ENCODE results near the gene ZNF415.

ZNF415 gene

GRCh38 chr19:53161123-53161522, 28.4 kb upstream of the ZNF415 start:
- no peak overlapping the region for H3K4me3 ChIP-seq (ENCODE audit: low read depth, low read length)
- CTCF ChIA-PET: interaction anchor here (0.7 kb wide), 1 partner anchor 586 kb away, joined by 4 read pairs; no protein-coding TSS in a partner anchor
- H3K27ac ChIP-seq (ENCODE audit: extremely low read depth, low read depth, low read length): no peak overlapping the region
- POLR2A ChIA-PET: no interaction called here
- TF ChIP-seq ZNF292 (tag by site-specific recombination; IDR thresholded peaks at IDR 0.05; ENCODE audit: borderline replicate concordance, low read depth) (no peak), WT1 (tag by site-specific recombination; IDR thresholded peaks at IDR 0.05) (no peak), TSHZ1 (tag by site-specific recombination; IDR thresholded peaks at IDR 0.05; ENCODE audit: borderline replicate concordance) (no peak), ZNF600 (tag by site-specific recombination; IDR thresholded peaks at IDR 0.05) (no peak), ZNF239 (tag by site-specific recombination; IDR thresholded peaks at IDR 0.05) (no peak), ZNF514 (tag by site-specific recombination; IDR thresholded peaks at IDR 0.05) (no peak), ZNF785 (tag by site-specific recombination; IDR thresholded peaks at IDR 0.05) (no peak), CTCF (tag by site-specific recombination; IDR thresholded peaks at IDR 0.05) (no peak), ZNF211 (tag by site-specific recombination; IDR thresholded peaks at IDR 0.05; ENCODE audit: low read depth) (no peak), ZNF121 (tag by site-specific recombination; IDR thresholded peaks at IDR 0.05) (no peak), ZNF837 (tag by site-specific recombination; IDR thresholded peaks at IDR 0.05) (no peak), ZNF48 (tag by site-specific recombination; IDR thresholded peaks at IDR 0.05) (no peak), ZBTB26 (tag by site-specific recombination; optimal IDR thresholded peaks at IDR 0.05) (no peak), ZNF354C (tag by site-specific recombination; IDR thresholded peaks at IDR 0.05; ENCODE audit: borderline replicate concordance, low read depth) (no peak), ZSCAN5A (tag by site-specific recombination; IDR thresholded peaks at IDR 0.05) (no peak), KLF7 (tag by site-specific recombination; IDR thresholded peaks at IDR 0.05; ENCODE audit: borderline replicate concordance) (no peak), ZFP3 (tag by site-specific recombination; IDR thresholded peaks at IDR 0.05; ENCODE audit: low read depth) (no peak), ZNF585B (tag by site-specific recombination; IDR thresholded peaks at IDR 0.05) (no peak)
- H3K36me3 ChIP-seq (ENCODE audit: control insufficient read depth in 2 of 2, insufficient read depth in 1 of 2, low read length in 2 of 2): no peaks in the 10 kb centered on the region
- H3K9me3 ChIP-seq (ENCODE audit: control insufficient read depth, insufficient read depth, low read depth, low read length): peaks cover 1% of the 10 kb centered on the region
- no peaks in the 10 kb centered on the region for H3K4me1 ChIP-seq (ENCODE audit: control insufficient read depth, insufficient read depth, low read length)

GRCh38 chr19:53160350-53160749, 27.6 kb upstream of the ZNF415 start:
- CTCF ChIA-PET: interaction anchor here (0.7 kb wide), 1 partner anchor 586 kb away, joined by 4 read pairs; no protein-coding TSS in a partner anchor
- TF ChIP-seq PRDM4 (tag by site-specific recombination; IDR thresholded peaks at IDR 0.05) (no peak), ELK4 (IDR thresholded peaks at IDR 0.05; ENCODE audit: borderline replicate concordance, low read depth, low read length) (no peak), ZNF114 (tag by site-specific recombination; IDR thresholded peaks at IDR 0.05) (no peak)
- Histone ChIP-seq H3K4me1 (ENCODE audit: control insufficient read depth, insufficient read depth, low read length) (no peaks in the 10 kb centered on the region), H3K36me3 (ENCODE audit: control insufficient read depth in 2 of 2, insufficient read depth in 1 of 2, low read length in 2 of 2) (no peaks in the 10 kb centered on the region), H3K27ac (ENCODE audit: extremely low read depth, low read depth, low read length) (no peak overlapping the region), H3K4me3 (ENCODE audit: low read depth, low read length) (no peak overlapping the region), H3K9me3 (ENCODE audit: control insufficient read depth, insufficient read depth, low read depth, low read length) (no peaks in the 10 kb centered on the region)
- POLR2A ChIA-PET: no interaction called here

Data from HEK293 (cell line).